Activated naive CD4-positive, alpha-beta T cell treated with anti-CD3 and anti-CD28 coated beads, Interleukin-2, amount 50 U/mL, for 16 hours (primary cell): ENCODE measurements around the gene ZNF518B.
"Not testable (repeated sequence)": the region's sequence is repeated elsewhere in the genome, so short reads cannot be mapped to it uniquely, and the experiment has no call there.

Experiments
- DNase-seq: peaks from one replicate; pipeline ENCODE4 v3.0.0-alpha.2; 2020

Gene ZNF518B

DNA sequence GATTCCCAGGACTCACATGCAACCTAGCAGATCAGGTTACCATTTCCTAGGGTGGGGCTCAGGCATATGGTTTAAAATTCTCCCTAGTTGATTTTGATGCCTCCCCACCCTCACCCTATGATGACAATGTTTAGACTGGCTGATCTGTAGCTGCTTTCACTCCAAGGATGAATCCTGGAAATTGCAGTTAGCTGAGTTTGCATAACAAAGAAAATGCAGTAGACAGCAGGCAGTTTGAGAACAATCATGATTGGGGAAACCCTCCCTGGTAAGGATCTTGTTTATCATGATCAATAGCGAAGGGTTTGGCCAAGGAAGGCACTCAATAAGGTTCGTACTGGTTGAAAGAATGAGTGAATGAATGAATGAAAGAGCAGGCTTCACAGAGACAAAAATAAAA, 2.1 kb downstream of the ZNF518B start:
- no peak for DNase-seq

DNA sequence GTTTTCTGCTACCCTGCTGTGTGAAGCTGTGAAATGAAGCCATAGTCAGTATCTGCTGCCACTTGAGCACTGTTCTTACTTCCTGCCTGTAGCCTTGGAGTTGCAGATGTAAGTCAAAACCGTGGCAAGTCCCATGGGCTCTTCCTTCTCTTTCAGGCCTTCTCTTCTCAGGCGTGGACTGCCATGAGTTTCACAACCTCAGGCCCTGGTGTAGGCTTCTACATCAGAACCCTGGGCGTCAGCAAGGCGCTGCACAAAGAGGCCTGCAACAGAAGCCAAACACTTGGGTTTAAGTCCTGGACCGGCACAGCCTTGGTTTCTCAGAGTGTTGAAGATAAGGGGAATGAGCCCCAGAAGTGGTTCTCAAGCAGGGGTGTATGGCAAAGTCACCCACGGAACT, 2.5 kb downstream of the ZNF518B start:
- no peak for DNase-seq

DNA sequence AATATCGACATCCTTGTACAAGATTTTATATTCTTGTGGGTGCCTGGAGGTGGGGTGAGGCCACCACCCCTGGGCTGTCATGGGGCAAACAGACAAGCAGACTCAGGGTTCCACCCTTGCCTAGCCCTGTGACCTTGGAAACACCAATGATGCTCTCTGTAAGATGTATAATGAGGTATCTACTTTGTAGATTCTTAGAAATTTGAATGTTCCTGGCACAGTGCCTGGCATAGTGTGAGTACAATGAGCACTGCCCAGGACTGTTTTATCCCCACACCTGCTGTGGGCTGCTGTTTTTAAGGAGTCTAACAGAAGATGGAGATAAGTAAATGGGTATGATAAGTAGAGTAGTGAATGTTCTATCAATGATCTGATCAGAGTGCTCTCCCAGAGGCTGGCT, 3.1 kb downstream of the ZNF518B start:
- DNase-seq = no peak

DNA sequence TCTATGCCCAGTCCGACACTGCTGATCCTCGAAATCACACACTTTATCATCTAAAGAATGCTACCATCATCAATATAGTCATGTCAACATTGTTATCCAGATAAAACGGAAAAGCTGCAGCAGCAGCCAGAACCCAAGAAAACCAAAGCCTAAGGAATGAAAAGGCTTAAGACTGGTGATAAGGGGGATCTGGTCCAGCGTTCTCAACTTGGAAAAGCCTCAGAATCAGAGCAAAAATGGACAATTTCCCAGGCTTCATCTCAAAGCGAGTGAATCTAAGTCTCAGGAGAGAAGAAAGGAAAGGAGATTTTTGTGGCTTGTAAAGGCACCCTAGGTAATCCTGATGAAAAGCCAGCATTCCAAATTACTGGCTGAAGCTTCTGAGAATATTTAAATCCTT, 8.2 kb downstream of the ZNF518B start:
- DNase-seq = no peak

DNA sequence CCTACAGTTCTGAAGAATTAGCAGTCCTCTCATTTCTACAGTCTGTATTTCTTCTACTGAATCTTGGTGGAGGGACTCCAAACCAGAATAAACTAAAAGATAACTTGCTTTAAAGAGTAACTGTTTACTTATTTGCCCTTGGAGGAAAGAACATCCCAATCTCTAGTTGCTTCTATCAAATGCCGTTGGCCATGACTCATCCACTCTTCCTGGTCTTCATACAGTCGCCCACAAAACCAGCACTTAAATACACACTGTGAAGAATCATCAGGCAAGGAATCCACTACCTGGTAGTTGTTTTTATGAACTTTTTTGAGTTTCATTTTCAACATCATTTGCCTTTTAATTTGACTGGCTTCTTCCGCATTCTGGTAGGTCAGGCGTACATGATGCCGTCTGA, 14.2 kb downstream of the ZNF518B start:
- DNase-seq = no peak

DNA sequence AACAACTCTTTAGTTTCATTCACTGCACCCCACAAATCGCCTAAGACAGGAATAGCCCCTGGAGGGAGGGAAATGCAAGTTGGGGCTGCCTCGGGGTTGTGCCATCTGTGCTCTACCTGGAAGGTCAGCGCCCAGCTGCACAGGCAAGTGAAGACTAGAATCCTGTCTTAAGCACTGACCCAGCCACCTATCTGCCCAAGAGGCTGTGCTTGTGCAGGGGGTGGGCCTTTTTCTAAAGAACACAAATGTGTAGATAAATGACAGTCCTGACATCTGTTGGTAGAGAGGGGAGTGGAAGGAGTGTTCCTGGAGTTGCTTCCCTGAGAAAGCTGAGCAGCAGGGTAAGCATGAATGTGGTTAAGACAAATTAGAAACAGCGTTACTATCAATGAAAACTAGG, 15.7 kb downstream of the ZNF518B start:
- DNase-seq = no peak

DNA sequence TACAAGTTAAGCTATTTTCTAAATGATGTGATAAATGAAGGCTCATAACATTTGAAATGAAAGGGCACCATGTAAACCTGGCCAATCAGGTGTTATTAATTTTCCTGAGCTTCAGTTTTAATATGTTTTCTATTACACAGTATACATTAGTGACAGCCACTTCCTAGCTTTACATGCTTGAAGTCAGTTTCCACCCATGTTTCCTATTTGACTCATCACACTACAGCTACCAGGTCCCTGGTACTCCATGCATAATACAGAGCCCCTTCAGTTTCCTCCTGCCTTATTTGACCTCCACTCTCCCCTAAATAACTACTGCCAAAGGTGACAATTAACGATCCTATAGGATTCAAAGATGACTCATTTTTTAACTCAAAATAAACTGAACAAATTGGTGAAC, 18.3 kb downstream of the ZNF518B start:
- DNase-seq = no peak

DNA sequence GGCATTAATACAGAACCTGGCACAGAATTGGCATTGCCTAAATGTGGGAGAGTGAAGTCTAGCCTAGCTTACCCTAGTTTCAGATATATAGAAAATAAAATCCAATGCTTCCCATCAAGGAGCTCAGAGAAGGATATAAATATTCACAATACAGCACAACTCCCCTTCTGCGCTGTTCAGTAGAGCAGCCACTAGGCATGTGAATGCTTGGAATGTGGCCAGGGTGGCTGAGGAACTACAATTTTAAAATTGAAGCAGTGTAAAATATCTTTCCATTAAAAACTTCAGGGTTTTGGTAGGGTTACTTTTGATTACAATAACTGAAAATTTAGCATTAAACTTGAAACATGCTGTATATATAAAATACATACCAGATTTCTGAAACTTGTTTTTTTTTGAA, 19.5 kb downstream of the ZNF518B start:
- no peak for DNase-seq

DNA sequence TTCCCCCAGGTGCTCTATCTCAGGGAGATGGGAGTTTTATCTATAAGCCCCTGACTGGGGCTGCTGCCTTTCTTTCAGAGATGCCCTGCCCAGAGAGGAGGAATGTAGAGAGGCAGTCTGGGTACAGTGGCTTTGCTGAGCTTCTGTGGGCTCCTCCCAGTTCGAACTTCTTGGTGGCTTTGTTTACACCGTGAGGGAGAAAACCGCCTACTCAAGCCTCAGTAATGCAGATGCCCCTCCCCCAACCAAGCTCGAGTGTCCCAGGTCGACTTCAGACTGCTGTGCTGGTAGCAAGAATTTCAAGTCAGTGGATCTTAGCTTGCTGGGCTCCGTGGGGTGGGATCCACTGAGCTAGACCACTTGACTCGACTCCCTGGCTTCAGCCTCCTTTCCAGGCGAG, 29.5 kb downstream of the ZNF518B start:
- DNase-seq = not testable (repeated sequence)

DNA sequence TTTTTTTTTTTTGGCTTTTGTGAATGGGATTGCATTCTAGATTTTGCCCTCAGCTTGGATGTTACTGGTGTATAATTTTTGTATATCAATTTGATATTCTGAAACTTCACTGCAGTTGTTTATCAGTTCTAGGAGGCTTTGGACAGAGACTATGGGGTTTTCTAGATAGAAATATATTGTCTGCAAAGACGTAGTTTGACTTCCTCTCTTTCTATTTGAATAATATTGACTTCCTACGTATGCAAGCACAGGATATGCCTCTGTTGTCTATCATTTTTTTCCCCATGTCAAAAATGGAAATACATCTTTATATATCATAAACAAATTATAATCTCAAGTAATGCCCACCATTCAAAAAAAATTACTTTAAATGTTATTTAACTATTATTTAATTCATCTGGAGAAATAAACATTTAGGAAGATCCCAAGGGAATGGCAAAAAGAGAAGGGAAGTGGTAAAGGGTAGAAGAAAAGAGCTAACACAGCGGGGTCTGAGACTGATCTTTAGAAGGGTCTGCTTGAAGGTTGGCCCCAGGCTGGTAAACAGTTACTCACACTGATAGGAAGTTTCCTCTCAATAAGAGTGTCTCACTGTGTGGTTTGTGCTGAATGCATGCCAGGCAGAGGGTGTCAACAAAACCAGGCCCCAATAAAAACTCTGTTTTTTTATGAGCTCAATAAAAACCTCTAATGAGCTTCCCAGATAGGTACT, 35.7 kb downstream of the ZNF518B start:
- DNase-seq = no peak

DNA sequence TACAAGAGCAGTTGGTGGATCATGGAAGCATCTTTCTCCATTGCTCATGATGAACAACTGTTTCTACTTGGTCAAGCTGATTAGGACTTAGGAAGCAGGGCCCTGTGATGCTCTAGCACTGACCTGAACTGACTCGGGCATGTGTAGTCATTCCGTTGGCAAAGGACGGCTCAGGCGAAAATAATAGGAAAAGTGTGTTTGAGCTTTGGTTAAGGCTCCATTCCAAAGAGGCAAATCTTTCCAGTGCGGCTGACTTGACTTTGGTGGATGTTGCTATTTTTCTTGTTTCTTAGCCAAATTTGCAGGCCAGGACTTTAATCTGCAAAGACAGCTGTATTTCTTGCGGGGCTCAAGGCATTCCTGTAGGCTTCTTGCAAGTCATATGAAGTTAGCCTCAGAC, 39.5 kb downstream of the ZNF518B start:
- no peak for DNase-seq

DNA sequence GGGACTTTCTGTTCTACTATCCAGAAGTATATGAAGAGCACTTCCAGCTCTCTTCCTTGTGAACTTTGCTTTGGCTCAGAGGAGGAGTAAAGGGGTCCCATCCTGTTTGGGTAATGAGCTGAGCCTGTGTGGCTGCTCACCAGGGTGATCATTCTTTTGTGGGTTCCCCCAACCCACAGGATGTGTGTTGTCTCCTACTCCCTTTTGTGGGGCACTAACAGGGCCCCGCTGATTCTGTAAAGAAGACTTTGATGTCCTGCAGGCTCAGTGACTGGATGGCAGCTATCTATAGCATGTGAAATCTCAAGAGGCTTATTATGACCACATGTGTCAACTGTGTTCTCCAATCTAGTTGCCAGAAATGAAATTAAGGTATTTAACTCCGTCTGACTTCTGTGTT, 40.8 kb downstream of the ZNF518B start:
- no peak for DNase-seq

DNA sequence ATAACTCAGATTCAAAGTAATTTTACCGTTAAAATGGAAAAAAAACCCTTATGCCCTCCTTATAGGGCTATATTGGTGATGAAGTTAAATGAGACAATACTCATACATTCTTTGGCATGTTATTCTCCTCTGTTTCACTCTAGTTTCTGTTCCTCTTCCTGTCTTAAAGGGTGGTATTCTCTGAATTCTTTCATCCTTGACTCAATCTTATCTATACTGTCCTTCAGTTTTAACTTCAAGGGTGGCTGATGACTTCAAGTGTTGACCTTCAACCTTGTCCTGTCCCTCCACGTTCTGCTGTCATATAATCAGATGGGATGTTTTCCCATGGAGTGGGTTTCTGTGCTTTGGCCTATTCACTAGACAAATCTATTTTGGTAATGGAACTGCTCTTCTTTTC, 44.0 kb downstream of the ZNF518B start:
- no peak for DNase-seq

DNA sequence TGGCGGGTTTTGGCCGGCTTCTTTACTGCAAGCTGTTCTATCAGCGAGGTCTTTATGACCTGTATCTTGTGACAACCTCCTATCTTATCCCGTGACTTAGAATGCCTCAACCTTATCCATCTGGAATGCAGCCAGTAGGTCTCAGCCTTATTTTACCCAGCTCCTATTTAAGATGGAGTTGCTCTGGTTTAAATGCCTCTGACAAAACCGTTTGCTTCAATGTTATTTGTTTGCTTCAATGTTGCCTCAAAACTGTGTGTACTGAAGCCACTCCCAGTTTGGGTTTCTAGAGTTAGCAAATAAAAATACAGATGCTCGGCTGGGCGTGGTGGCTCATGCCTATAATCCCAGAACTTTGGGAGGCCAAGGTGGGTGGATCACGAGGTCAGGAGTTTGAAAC, 51.6 kb downstream of the ZNF518B start:
- DNase-seq = no peak

DNA sequence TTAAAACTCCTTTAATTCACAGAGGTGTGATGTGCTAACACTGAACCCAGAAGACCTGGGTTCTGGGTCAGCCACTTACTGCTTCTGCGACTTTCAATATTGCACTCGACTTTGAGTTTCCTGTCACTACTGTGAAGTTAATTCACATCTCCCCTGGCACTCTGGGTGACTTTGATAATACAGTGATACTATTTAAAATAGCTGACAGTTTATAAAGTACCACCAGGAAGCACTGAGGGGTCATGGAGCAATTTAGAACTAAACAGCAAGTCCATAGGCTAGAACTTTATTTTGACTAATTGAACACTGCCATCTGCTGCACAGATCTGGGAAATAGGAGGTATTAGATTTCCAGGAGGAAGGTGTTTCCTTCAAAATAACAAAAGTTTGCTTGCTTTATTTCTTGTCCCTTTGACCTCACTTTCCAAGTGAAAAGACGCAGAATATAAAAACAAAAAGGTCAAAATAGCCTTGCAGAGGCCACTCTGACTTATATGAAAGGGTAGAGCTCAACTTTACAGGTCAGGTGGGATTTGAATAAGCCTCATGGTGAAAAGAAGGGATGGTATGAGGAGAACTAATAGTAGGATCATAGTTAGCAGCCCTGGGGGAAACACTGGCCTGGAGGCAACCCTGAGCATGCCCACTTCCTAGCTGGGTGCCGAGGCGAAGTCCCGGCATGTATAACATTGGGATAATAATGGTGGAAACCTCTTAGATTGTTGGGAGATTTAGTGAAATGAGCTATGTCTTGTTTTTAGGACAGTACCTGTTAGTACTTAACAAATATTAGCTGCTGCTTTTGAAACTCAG, 53.4 kb downstream of the ZNF518B start:
- DNase-seq = no peak

DNA sequence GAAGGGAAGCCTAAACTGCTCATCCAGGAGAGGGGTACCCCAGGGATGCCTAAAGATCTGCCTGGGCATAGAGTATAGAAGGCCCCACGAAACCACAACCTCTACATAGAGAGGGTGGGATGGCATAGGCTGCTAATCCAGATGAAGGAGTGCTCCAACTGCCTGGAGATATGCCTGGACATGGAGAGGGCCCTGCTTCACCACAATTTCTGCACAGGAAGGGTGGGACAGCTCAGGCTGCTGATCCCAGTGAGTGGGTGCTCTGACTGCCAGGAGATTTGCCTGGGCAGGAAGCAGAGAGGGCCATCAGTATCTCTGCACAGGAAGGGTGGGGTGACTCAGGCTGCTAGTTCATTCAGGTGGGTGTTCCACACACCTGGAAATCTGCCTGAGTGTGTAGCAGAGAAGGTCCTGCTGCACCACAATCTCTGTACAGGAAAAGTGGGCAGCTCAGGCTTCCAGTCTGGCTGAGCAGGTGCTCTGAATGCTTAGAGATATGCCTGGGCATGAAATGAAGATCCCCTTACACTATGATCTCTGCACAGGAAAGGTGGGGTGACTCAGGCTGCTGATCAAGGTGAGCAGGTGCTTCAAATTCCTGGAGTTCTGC, 61.1 kb downstream of the ZNF518B start:
- DNase-seq = no peak
